ENCODE data around the gene CAPN5.

Gene CAPN5

DNA sequence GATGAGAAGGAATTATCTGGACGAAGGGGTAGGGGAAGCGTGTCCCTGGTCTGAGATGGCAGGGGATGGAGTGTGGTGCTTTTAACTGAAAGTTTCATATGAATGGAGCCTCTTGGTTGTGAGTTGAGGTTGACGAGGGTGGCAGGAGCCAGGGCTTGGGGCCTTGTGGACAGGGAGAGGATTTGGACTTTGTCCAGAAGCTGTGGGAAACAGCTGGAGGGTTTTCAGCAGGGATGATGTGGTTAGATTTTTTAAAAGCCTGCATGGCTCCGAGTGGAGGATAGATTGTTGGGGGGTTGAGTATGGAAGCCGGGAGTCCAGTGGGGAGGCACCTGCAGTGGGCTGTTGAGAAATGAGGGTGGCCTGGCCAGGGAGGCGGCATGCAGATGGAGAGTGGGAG lies 86.1 kb downstream of the CAPN5 start:
- no peak overlapping the region for H3K4me3 ChIP-seq (ENCODE audit: low read depth, low read length)
- DNase-seq (ENCODE audit: low read depth) = no peak
- TF ChIP-seq, protein P1, sequence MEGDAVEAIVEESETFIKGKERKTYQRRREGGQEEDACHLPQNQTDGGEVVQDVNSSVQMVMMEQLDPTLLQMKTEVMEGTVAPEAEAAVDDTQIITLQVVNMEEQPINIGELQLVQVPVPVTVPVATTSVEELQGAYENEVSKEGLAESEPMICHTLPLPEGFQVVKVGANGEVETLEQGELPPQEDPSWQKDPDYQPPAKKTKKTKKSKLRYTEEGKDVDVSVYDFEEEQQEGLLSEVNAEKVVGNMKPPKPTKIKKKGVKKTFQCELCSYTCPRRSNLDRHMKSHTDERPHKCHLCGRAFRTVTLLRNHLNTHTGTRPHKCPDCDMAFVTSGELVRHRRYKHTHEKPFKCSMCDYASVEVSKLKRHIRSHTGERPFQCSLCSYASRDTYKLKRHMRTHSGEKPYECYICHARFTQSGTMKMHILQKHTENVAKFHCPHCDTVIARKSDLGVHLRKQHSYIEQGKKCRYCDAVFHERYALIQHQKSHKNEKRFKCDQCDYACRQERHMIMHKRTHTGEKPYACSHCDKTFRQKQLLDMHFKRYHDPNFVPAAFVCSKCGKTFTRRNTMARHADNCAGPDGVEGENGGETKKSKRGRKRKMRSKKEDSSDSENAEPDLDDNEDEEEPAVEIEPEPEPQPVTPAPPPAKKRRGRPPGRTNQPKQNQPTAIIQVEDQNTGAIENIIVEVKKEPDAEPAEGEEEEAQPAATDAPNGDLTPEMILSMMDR (IDR thresholded peaks at IDR 0.05; ENCODE audit: insufficient read depth, low read depth, low read length, missing control alignments) = no peak

DNA sequence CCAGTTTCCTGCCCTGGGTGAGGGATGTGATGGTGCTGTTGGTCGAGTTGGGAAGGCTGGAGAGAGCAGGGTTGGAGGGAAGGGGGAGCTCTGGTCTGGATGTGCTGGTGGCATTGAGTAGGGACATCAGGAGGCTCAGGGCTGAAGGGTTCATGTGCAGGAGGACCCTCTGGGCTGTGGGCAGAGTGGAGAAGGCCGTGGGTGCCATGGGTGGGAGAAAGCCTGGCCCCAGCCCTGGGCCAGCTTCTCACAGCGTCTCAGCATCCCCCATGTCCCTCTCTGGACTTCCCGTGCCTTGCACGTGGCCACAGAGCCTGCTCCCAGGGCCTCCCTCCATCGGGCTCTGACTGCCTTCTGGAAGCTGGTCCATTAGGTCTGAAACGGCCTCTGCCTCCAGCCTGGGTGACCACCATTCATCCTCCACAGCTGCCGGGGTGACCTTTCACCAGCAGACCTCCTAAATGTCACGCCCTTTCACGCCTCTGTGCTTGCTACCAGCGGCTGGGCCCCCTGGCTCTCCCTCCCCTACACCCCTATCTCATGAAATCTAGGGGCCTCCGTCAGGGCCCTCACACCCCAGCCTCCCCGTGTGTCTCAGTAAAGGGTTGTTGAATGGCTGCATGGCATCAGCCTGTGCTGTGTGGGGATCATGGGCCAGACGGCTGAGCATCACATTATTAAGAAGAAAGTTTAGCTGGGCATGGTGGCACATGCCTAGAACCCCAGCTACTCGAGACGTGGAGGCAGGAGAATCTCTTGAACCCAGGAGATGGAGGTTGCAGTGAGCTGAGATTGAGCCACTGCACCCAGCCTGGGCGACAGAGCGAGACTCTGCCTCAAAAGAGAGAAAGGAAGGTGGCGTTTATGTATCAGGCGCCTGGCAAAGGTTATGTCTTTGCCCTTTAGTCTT lies 86.8 kb downstream of the CAPN5 start:
- DNase-seq (ENCODE audit: low read depth) = no peak
- TF ChIP-seq, protein P1 (IDR thresholded peaks at IDR 0.05; ENCODE audit: insufficient read depth, low read depth, low read length, missing control alignments) = no peak
- H3K4me3 ChIP-seq (ENCODE audit: low read depth, low read length) = no peak overlapping the region

DNA sequence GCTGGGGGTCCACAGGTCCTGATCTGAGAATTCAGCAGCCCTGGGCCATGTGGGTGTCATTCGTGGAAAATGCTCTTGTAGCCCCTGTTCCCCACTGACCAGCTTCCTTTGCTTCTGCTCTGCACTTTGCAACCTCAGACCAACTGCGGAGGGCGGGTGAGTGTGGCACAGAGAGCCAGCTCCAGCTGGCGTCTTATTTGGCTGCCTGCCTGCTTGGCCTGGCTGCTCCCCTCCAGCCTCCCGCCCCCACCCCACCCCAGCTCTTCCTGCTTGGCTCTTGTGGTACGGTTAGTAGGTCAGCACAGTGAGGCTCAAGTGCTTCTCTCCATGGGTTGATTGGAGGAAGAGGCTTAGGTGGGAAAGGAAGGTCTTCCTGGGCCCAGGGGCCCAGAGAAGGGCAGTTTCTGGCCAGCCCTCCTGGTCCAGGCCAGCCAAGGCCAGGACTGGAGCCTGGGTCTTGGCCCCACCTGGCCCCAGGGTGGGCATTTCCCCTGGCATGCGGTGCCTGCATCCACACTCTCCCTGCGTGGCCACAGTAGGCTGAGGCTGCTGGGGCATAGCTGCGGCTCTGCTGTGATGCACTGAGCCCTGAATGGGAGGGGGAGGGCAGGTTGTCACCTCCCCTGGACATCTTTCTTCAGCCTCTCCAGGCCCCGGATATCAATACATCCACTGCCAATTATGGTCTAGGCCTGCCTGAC lies 87.8 kb downstream of the CAPN5 start:
- TF ChIP-seq, protein P1 (IDR thresholded peaks at IDR 0.05; ENCODE audit: insufficient read depth, low read depth, low read length, missing control alignments) = no peak
- no peak for DNase-seq (ENCODE audit: low read depth)
- H3K4me3 ChIP-seq (ENCODE audit: low read depth, low read length) = no peak overlapping the region

DNA sequence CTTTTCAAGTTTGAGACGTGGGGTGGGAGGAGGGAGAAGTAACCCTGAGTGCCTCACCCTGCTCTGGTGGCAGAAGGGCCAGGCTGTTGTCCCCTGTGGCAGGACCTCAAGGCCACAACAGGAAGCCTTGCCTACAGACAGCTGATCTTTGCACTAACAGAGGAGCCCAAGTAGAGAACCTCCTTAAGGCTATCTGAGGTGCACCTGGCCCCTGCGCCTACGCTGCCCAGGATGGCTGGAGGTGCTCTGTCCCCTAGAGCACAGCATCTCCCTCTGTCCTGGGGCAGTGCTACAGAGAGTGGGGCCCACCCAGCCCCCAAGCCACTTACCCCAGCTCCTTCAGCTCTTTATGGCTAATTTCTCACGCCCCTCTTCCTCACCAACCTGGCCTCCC lies 88.3 kb downstream of the CAPN5 start:
- H3K4me3 ChIP-seq (ENCODE audit: low read depth, low read length) = no peak overlapping the region
- no peak for DNase-seq (ENCODE audit: low read depth)
- TF ChIP-seq, protein P1 (IDR thresholded peaks at IDR 0.05; ENCODE audit: insufficient read depth, low read depth, low read length, missing control alignments) = no peak

DNA sequence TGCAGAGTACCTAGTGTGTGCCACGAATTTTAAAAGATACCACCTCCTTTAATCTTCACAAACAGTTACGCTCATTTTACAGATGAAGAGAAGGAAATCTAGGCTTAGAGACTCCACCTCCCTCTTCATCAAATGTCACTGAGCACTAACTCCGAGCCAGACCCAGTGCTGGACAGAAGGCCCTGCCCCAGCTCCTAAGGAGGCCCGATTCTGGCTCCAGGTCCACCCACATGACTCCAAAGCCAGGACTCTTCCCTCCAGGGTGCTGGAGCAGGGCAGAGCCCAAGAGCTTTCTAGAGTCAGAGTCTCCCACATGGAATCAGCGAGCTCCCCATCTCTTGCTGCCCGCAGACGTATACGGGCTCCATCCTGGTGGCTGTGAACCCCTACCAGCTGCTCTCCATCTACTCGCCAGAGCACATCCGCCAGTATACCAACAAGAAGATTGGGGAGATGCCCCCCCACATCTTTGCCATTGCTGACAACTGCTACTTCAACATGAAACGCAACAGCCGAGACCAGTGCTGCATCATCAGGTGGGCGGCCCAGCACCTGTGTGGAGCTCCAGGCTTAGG lies 88.9 kb downstream of the CAPN5 start:
- TF ChIP-seq, protein P1 (IDR thresholded peaks at IDR 0.05; ENCODE audit: insufficient read depth, low read depth, low read length, missing control alignments) = no peak
- no peak overlapping the region for H3K4me3 ChIP-seq (ENCODE audit: low read depth, low read length)
- DNase-seq (ENCODE audit: low read depth) = no peak

DNA sequence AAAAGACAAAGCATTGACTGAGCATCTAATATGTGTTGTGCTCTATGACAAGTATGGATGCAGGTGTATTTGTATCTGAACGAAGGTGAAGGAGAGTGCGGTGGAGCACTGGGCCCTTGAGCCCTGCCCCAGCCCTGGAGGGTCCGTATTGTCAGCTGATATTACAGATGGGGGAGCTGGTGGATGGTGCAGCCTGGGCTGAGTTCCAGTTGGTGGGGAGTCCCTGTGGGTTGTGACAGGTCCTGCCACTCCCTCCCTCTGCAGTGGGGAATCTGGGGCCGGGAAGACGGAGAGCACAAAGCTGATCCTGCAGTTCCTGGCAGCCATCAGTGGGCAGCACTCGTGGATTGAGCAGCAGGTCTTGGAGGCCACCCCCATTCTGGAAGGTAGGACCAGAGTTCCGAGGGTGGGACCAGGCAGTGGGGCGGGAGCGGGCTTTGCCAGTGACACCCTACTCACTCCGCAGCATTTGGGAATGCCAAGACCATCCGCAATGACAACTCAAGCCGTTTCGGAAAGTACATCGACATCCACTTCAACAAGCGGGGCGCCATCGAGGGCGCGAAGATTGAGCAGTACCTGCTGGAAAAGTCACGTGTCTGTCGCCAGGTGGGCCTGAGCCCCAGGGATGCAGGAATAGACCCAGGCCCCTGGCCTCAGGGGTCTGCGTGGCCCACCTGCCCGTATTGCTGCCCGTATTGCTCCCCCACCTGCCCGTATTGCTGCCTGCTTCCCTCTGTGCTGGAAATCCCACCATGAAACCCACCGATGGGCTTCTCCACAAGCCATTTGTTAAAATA lies 89.8 kb downstream of the CAPN5 start:
- DNase-seq (ENCODE audit: low read depth) = no peak
- TF ChIP-seq, protein P1 (IDR thresholded peaks at IDR 0.05; ENCODE audit: insufficient read depth, low read depth, low read length, missing control alignments) = no peak
- H3K4me3 ChIP-seq (ENCODE audit: low read depth, low read length) = no peak overlapping the region
